ENCODE results near the gene NTSR2. TPM values are rescaled to one million over a fixed set of nuclear protein-coding genes. Genes with fewer than 3 reads are reported as not detected.

NTSR2 gene
- total and polyA plus RNA-seq, 2 of the 8 experiments (the other 6 are each of a cell fraction or from before 2014, with no cell fraction given): 0.05 TPM; not detected in 1

DNA sequence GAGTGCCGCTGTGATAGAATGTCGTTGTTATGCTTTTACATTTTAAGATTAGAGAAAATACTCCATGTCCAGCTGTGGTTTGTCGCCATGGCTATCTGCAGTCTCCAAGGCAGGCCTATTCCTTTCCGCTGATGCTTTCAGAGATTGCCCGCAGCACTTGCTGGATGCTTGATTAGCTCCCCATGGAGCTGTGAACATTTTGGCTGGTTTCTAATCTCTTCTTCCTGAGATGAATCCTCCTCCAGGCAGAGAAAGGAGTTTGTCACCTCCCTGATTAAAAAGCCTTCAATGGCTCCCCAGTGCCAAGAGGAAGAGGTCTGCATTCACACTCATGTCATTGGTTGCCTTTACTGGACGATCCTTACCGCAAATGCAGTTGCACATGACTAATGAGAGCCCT is 43.8 kb upstream of the NTSR2 start:
- Histone ChIP-seq H4K91ac (replicated peaks; ENCODE audit: insufficient read length, low read length) (no peak overlapping the region), H3K4me1 (replicated peaks in 1 of 4; ENCODE audit: control insufficient read depth in 3 of 4, insufficient read depth in 4 of 4, low read length in 3 of 4) (no peaks in the 10 kb centered on the region), H4K5ac (ENCODE audit: insufficient read length, low read depth, low read length) (no peak overlapping the region), H4K20me1 (replicated peaks in 1 of 2; ENCODE audit: control insufficient read depth in 1 of 2, insufficient read depth in 2 of 2, low read length in 2 of 2) (no peaks in the 10 kb centered on the region), H2BK20ac (ENCODE audit: low read length) (no peak overlapping the region), H3K36me3 (ENCODE audit: control insufficient read depth in 2 of 4, insufficient read depth in 4 of 4, low read length in 3 of 4) (no peaks in the 10 kb centered on the region), H3K23ac (ENCODE audit: insufficient read length) (no peak overlapping the region), H2BK15ac (ENCODE audit: low read length) (no peak overlapping the region), H3K4me3 (ENCODE audit: extremely low read depth in 1 of 4, insufficient read depth in 2 of 4, low read depth in 3 of 4, low read length in 4 of 4) (no peak overlapping the region), H3K23me2 (ENCODE audit: low read depth, low read length) (no peaks in the 10 kb centered on the region), H3K79me1 (ENCODE audit: low read depth, low read length) (no peaks in the 10 kb centered on the region), H3K27me3 (replicated peaks in 1 of 4; ENCODE audit: control insufficient read depth in 3 of 4, extremely low read depth in 1 of 4, insufficient read depth in 3 of 4, low read length in 3 of 4) (no peaks in the 10 kb centered on the region), H2AK5ac (ENCODE audit: low read depth, low read length) (no peak overlapping the region), H4K8ac (ENCODE audit: extremely low read depth, insufficient read depth, low read length) (no peak overlapping the region), H2AFZ (ENCODE audit: low read length) (no peak overlapping the region), H3K9me3 (ENCODE audit: insufficient read depth in 2 of 2, low read depth in 1 of 2, low read length in 1 of 2) (no peaks in the 10 kb centered on the region), H3K4ac (replicated peaks; ENCODE audit: insufficient read length, low read depth, low read length) (no peak overlapping the region), H3K56ac (replicated peaks; ENCODE audit: insufficient read length, low read depth, low read length) (no peak overlapping the region), H3K9ac (replicated peaks in 1 of 4; ENCODE audit: extremely low read depth in 1 of 4, low read depth in 3 of 4, low read length in 3 of 4) (no peak overlapping the region), H2BK5ac (ENCODE audit: low read depth, low read length) (no peak overlapping the region), H3K4me2 (ENCODE audit: insufficient read depth in 1 of 2, low read depth in 2 of 2, low read length in 2 of 2) (no peak overlapping the region), H3K27ac (ENCODE audit: low read depth, low read length) (no peak overlapping the region), H2BK12ac (ENCODE audit: low read depth, low read length) (no peak overlapping the region), H3K79me2 (ENCODE audit: control insufficient read depth in 1 of 2, insufficient read depth in 2 of 2, low read length in 2 of 2) (no peaks in the 10 kb centered on the region), H3K14ac (ENCODE audit: insufficient read length) (no peak overlapping the region), H2BK120ac (replicated peaks; ENCODE audit: low read depth, low read length) (no peak overlapping the region), H3K18ac (ENCODE audit: extremely low read depth, low read length) (no peak overlapping the region)
- TF ChIP-seq GABPA (IDR thresholded peaks at IDR 0.05; ENCODE audit: borderline replicate concordance, insufficient read depth, low read length) (no peak), EP300 (IDR thresholded peaks at IDR 0.05; ENCODE audit: borderline replicate concordance in 1 of 2, low read depth in 2 of 2, low read length in 2 of 2) (no peak), CBX8 (IDR thresholded peaks at IDR 0.05; ENCODE audit: borderline replicate concordance, low read depth, low read length) (no peak), TAF1 (IDR thresholded peaks at IDR 0.05; ENCODE audit: low read depth, low read length) (no peak), CHD1 (IDR thresholded peaks at IDR 0.05; ENCODE audit: low read depth, low read length) (no peak), YY1 (IDR thresholded peaks at IDR 0.05; ENCODE audit: low read depth, low read length) (no peak), RNF2 (IDR thresholded peaks at IDR 0.05; ENCODE audit: borderline replicate concordance, low read depth, low read length, missing control alignments, poor library complexity, severe bottlenecking) (no peak), SUZ12 (IDR thresholded peaks at IDR 0.05; ENCODE audit: low read length) (no peak), BCL11A (IDR thresholded peaks at IDR 0.05; ENCODE audit: low read depth in 2 of 2, low read length in 2 of 2) (no peak), SIN3A (conservative IDR thresholded peaks at IDR 0.05 in 1 of 2, IDR thresholded peaks at IDR 0.05 in 1 of 2; ENCODE audit: low read depth in 1 of 2, low read length in 2 of 2) (no peak), EZH2 (IDR thresholded peaks at IDR 0.05; ENCODE audit: low read depth, low read length, severe bottlenecking) (no peak), SP4 (IDR thresholded peaks at IDR 0.05; ENCODE audit: low read length) (no peak), HDAC2 (IDR thresholded peaks at IDR 0.05; ENCODE audit: borderline replicate concordance in 1 of 2, low read depth in 2 of 2, low read length in 2 of 2) (no peak), BRCA1 (IDR thresholded peaks at IDR 0.05; ENCODE audit: low read depth, low read length) (no peak)
- ChIA-PET POLR2A (ENCODE audit: partially characterized antibody) (no interaction called here), CTCF (ENCODE audit: partially characterized antibody) (interaction anchor here (1.3 to 1.5 kb wide), 4 partner anchors 14 to 32 kb away, joined by 4 to 8 read pairs (median 6); no protein-coding TSS in a partner anchor)
- DNase-seq (ENCODE audit: low read depth in 1 of 2, low spot score in 2 of 2) (no peak), FAIRE-seq (no peak)
- 85% methylated on average over 7 of the region's 7 CpGs; no CpG with 5 or more reads in 1 of the 2 experiments for WGBS, 2 experiments (ENCODE audit: extremely low coverage in 1 of 2, insufficient coverage in 1 of 2, insufficient read length in 1 of 2, insufficient replicate concordance in 2 of 2, low coverage in 1 of 2, low lambda C conversion rate in 2 of 2, missing lambda C conversion rate in 1 of 2)
